Fibroblast of lung (primary cell): ENCODE data around the gene USP15. TPM values are rescaled to one million over a fixed set of nuclear protein-coding genes. Genes with fewer than 3 reads are reported as not detected.

Experiments used
- polyA plus RNA-seq, 2 donors: library from polyadenylated mRNA; depleted of rRNA in 1 of 2; stranded (reverse) in 1 of 2; unstranded in 1 of 2; fragments of >200 nt; gene quantifications; 2 replicates each; pipeline ENCODE4 v1.2.1, GENCODE V29; 2011 to 2012; ENCODE audit warnings: missing spikeins in 1 of 2
- total RNA-seq: library from RNA; depleted of rRNA; stranded (reverse); fragments of >200 nt; gene quantifications from 2 replicates; pipeline ENCODE4 v1.2.1, GENCODE V29; 2014

Gene USP15
- total and polyA plus RNA-seq, 2 donors (not counting 1 experiment from before 2014, with no cell fraction given): 57.6 to 63.1 TPM

Other genes starting within 250 kb of the USP15 start
- gene MON2, start 206.4 kb downstream of the USP15 start, total RNA-seq: 28.2 and 43.8 TPM in 2 replicates
- 8.5 and 12.3 TPM in 2 replicates for gene MON2, start 206.4 kb downstream of the USP15 start, polyA plus RNA-seq